SK-N-DZ (cell line): ENCODE measurements around the gene MFAP2.
"Not testable (repeated sequence)": the region's sequence is repeated elsewhere in the genome, so short reads cannot be mapped to it uniquely, and the experiment has no call there.

Experiments used
- DNase-seq: peaks from one replicate; pipeline ENCODE4 v3.0.0-alpha.2; 2015; ENCODE audit warnings: low spot score

MFAP2 gene

GRCh38 chr1:16964169-16964568, 16.3 kb downstream of the MFAP2 start:
- DNase-seq = not testable (repeated sequence)

GRCh38 chr1:16961297-16962133, 18.9 kb downstream of the MFAP2 start:
- DNase-seq = no peak

GRCh38 chr1:16960560-16961296, 19.7 kb downstream of the MFAP2 start:
- DNase-seq = no peak

GRCh38 chr1:16958475-16958874, 21.9 kb downstream of the MFAP2 start:
- DNase-seq = no peak

- no peak for DNase-seq
These were observed 22.7 kb downstream of the MFAP2 start for GRCh38 chr1:16957731-16958130.

- DNase-seq = no peak
These were observed 23.6 kb downstream of the MFAP2 start for GRCh38 chr1:16956775-16957174.

GRCh38 chr1:16955186-16955585, 25.2 kb downstream of the MFAP2 start:
- no peak for DNase-seq

GRCh38 chr1:16954579-16954978, 25.8 kb downstream of the MFAP2 start:
- no peak for DNase-seq

GRCh38 chr1:16952376-16952775, 28.0 kb downstream of the MFAP2 start:
- not testable (repeated sequence) for DNase-seq

GRCh38 chr1:16949026-16949425, 31.4 kb downstream of the MFAP2 start:
- DNase-seq = not testable (repeated sequence)

GRCh38 chr1:16948282-16948891, 32.0 kb downstream of the MFAP2 start:
- DNase-seq = not testable (repeated sequence)

- no peak for DNase-seq
These were observed 33.8 kb downstream of the MFAP2 start for GRCh38 chr1:16946646-16947045.

- not testable (repeated sequence) for DNase-seq
These were observed 34.2 kb downstream of the MFAP2 start for GRCh38 chr1:16946185-16946584.

GRCh38 chr1:16945512-16945911, 34.9 kb downstream of the MFAP2 start:
- DNase-seq = not testable (repeated sequence)

- DNase-seq = no peak
These were observed 36.4 kb downstream of the MFAP2 start for GRCh38 chr1:16944038-16944437.

GRCh38 chr1:16939386-16940180, 40.8 kb downstream of the MFAP2 start:
- not testable (repeated sequence) for DNase-seq

GRCh38 chr1:16938351-16939321, 41.8 kb downstream of the MFAP2 start:
- no peak for DNase-seq

- not testable (repeated sequence) for DNase-seq
These were observed 43.8 kb downstream of the MFAP2 start for GRCh38 chr1:16936580-16936979.

GRCh38 chr1:16933945-16934344, 46.5 kb downstream of the MFAP2 start:
- not testable (repeated sequence) for DNase-seq
